GM12878 (cell line): ENCODE results near the gene SWSAP1. TPM values are rescaled to one million over a fixed set of nuclear protein-coding genes. Genes with fewer than 3 reads are reported as not detected.

Experiments used
- ATAC-seq: fragments of 200-7000 bp; cut with Tn5 transposase; 3 replicates; pipeline ENCODE4 v1.9.1; 2020; ENCODE audit warnings: mild to moderate bottlenecking, moderate library complexity
- BruUV-seq: library from RNA; stranded (reverse); fragments of 400-500 nt; replicated peaks from 2 replicates; lab custom pipeline; 2021; lab: Mats Ljungman, UMichigan
- CTCF ChIA-PET: fragments of 300-600 bp; sonication (Branson Sonifier 250); formaldehyde crosslinking; extraction: SDS; loops from one replicate; lab custom pipeline; 2021; ENCODE audit warnings: inconsistent platforms; lab: Yijun Ruan, JAX
- POLR2A ChIA-PET: fragments of 350-600 bp; formaldehyde crosslinking; extraction: SDS; loops from one replicate; lab custom pipeline; 2021; ENCODE audit warnings: inconsistent platforms; lab: Charles Lee
- RAD21 ChIA-PET: fragments of 300-600 bp; sonication (Branson Sonifier 250); formaldehyde crosslinking; loops from one replicate; lab custom pipeline; 2023; ENCODE audit warnings: antibody characterized with exemption; ENCODE audit not compliant: unreplicated experiment; lab: Charles Lee
- SMC1A ChIA-PET: fragments of 300-600 bp; sonication (Branson Sonifier 250); formaldehyde crosslinking; loops from one replicate; lab custom pipeline; 2023; ENCODE audit not compliant: unreplicated experiment, uncharacterized antibody; lab: Charles Lee
- DNase-seq: peaks from one replicate; pipeline ENCODE4 v3.0.0-alpha.2; 2011; ENCODE audit warnings: low read depth, low spot score
- FAIRE-seq: peaks from 3 replicates; lab custom pipeline; 2011; peaks lifted over from hg19 to GRCh38; lab: Jason Lieb, UNC
- H2AFZ ChIP-seq: 2 replicates; pipeline ENCODE4 v1.6.0; 2011; ENCODE audit warnings: low read depth, low read length, control low read depth; ENCODE audit not compliant: control insufficient read depth
- H3K27ac ChIP-seq: 2 replicates; pipeline ENCODE4 v1.5.1; 2011; ENCODE audit warnings: control low read depth; ENCODE audit not compliant: control insufficient read depth, insufficient read depth
- H3K27me3 ChIP-seq, 2 experiments: replicated peaks in 1 of 2; 2 replicates each; pipeline versions ENCODE4 v1.6.0 to v1.6.1; 2011; ENCODE audit warnings: low read length in 1 of 2; ENCODE audit not compliant: control insufficient read depth in 2 of 2, insufficient read depth in 2 of 2
- H3K36me3 ChIP-seq, 2 experiments: 2 replicates each; pipeline ENCODE4 v1.5.1; 2011; ENCODE audit warnings: low read length in 1 of 2; ENCODE audit not compliant: control insufficient read depth in 2 of 2, insufficient read depth in 2 of 2
- H3K4me1 ChIP-seq: 2 replicates; pipeline ENCODE4 v1.6.1; 2011; ENCODE audit warnings: mild to moderate bottlenecking, low read length, moderate library complexity, mixed read lengths; ENCODE audit not compliant: control insufficient read depth, insufficient read depth
- H3K4me2 ChIP-seq: 2 replicates; pipeline ENCODE4 v1.6.0; 2011; ENCODE audit warnings: control low read depth; ENCODE audit not compliant: control insufficient read depth, insufficient read depth
- H3K4me3 ChIP-seq: fragments of 200-600 bp; sonication (generic); 2 replicates; pipeline ENCODE4 v1.5.1; 2016
- H3K79me2 ChIP-seq: 2 replicates; pipeline ENCODE4 v1.6.0; 2011; ENCODE audit warnings: low read length; ENCODE audit not compliant: control insufficient read depth, insufficient read depth
- H3K9ac ChIP-seq: 2 replicates; pipeline ENCODE4 v1.8.0; 2011; ENCODE audit warnings: low read length, control low read depth, mixed read lengths; ENCODE audit not compliant: control insufficient read depth, insufficient read depth
- H3K9me3 ChIP-seq: replicated peaks from 3 replicates; pipeline ENCODE4 v1.5.1; 2011; ENCODE audit warnings: mild to moderate bottlenecking, low read length; ENCODE audit not compliant: control insufficient read depth, insufficient read depth
- H4K20me1 ChIP-seq: 2 replicates; pipeline ENCODE4 v1.6.0; 2011; ENCODE audit not compliant: control insufficient read depth, insufficient read depth
- CHD4 ChIP-seq: fragments of 200-600 bp; sonication (generic); IDR thresholded peaks from 2 replicates; pipeline ENCODE4 v1.6.1; 2016; ENCODE audit warnings: mild to moderate bottlenecking
- EED ChIP-seq: sonication (generic); IDR thresholded peaks from 2 replicates; pipeline ENCODE4 v1.6.1; 2016; ENCODE audit warnings: antibody characterized with exemption, low read depth
- EP300 ChIP-seq, 2 experiments: fragments of 150-350 bp in 1 of 2; IDR thresholded peaks; 2 replicates each; pipeline ENCODE4 v1.6.1; 2011 to 2012; ENCODE audit warnings: low read depth in 2 of 2, low read length in 2 of 2, borderline replicate concordance in 1 of 2, improper control_type of control experiment in 1 of 2, inconsistent platforms in 1 of 2; ENCODE audit not compliant: control insufficient read depth in 1 of 2
- GABPA ChIP-seq: IDR thresholded peaks from 2 replicates; pipeline ENCODE4 v1.6.1; 2014; ENCODE audit warnings: antibody characterized with exemption, low read depth, mild to moderate bottlenecking, inconsistent platforms
- HCFC1 ChIP-seq: fragments of 150-350 bp; IDR thresholded peaks from 2 replicates; pipeline ENCODE4 v1.6.1; 2014; ENCODE audit warnings: low read length
- MTA3 ChIP-seq: IDR thresholded peaks from 2 replicates; pipeline ENCODE4 v1.6.1; 2012; ENCODE audit warnings: low read length, inconsistent platforms, borderline replicate concordance
- NFYA ChIP-seq: IDR thresholded peaks from 2 replicates; pipeline ENCODE4 v1.6.1; 2011; ENCODE audit warnings: low read depth, mild to moderate bottlenecking, low read length, improper control_type of control experiment, borderline replicate concordance
- RAD21 ChIP-seq: IDR thresholded peaks from 2 replicates; pipeline ENCODE4 v1.6.1; 2011; ENCODE audit warnings: mild to moderate bottlenecking, low read depth, low read length, moderate library complexity; ENCODE audit not compliant: insufficient read depth
- SIN3A ChIP-seq: IDR thresholded peaks from 2 replicates; pipeline ENCODE4 v1.6.1; 2012; ENCODE audit warnings: low read depth, low read length, improper control_type of control experiment
- SMC3 ChIP-seq: IDR thresholded peaks from 2 replicates; pipeline ENCODE4 v1.6.1; 2011; ENCODE audit warnings: low read length, improper control_type of control experiment, borderline replicate concordance
- SP1 ChIP-seq: IDR thresholded peaks from one replicate; pipeline ENCODE4 v1.6.1; 2011; ENCODE audit warnings: low read depth, low read length
- SUZ12 ChIP-seq: fragments of 200-600 bp; sonication (generic); IDR thresholded peaks from one replicate; pipeline ENCODE4 v1.6.1; 2018; ENCODE audit warnings: antibody characterized with exemption, mild to moderate bottlenecking; ENCODE audit not compliant: unreplicated experiment
- YBX1 ChIP-seq: fragments of 450-650 bp; IDR thresholded peaks from 2 replicates; pipeline ENCODE4 v1.6.1; 2016; ENCODE audit warnings: antibody characterized with exemption
- ZBED1 ChIP-seq: IDR thresholded peaks from 2 replicates; pipeline ENCODE4 v1.6.1; 2016; ENCODE audit warnings: borderline replicate concordance
- WGBS: methylation state at CpG from one replicate; pipeline ENCODE4 v1.1.6; 2016; ENCODE audit warnings: low lambda C conversion rate; ENCODE audit not compliant: insufficient replicate concordance, insufficient coverage; ENCODE audit errors: missing lambda C conversion rate; 5-methylcytosine and 5-hydroxymethylcytosine counted together
- in situ Hi-C: fragments of 300-500 bp; cut with MboI; formaldehyde crosslinking; loops from 9 replicates; pipeline ENCODE4 v1.14.3; 2018; ENCODE audit warnings: mixed read lengths
- intact Hi-C: fragments of 100-400 bp; cut with micrococcal nuclease; formaldehyde crosslinking; loops from one replicate; pipeline ENCODE4 v1.14.2; 2022; ENCODE audit not compliant: unreplicated experiment
- polyA plus RNA-seq, 11 experiments: library from polyadenylated mRNA; depleted of rRNA in 4 of 11; unstranded in 6 of 11; stranded (reverse) in 5 of 11; fragments of >200 nt; fragmentation: Nextera tagmentation in 4 of 11; fragmentation: Illumina TruSeq in 1 of 11; extraction: Ambion mirVana in 4 of 11; extraction: Trizol in 1 of 11; gene quantifications; 1 replicate in 1 of 11; 2 replicates in 10 of 11; pipeline versions ENCODE4 v1.2.1 to v1.2.3, GENCODE V29; 2011 to 2016; ENCODE audit warnings: inconsistent platforms in 2 of 11, missing spikeins in 2 of 11, low read depth in 1 of 11
- total RNA-seq, 4 experiments: library from RNA; depleted of rRNA in 3 of 4; stranded (reverse); fragments of >200 nt in 3 of 4; fragmentation: Illumina TruSeq in 1 of 4; extraction: Trizol in 1 of 4; gene quantifications; 2 replicates each; pipeline versions ENCODE4 v1.2.1 to v1.2.3, GENCODE V29; 2013 to 2021
- TF ChIP-seq, protein P1 (sequence below): fragments of 450-650 bp; IDR thresholded peaks from 2 replicates; pipeline ENCODE4 v1.6.1; 2016; ENCODE audit warnings: mild to moderate bottlenecking
- TF ChIP-seq, protein P2 (sequence below): IDR thresholded peaks from 2 replicates; pipeline ENCODE4 v1.6.1; 2012; ENCODE audit warnings: low read depth, low read length, improper control_type of control experiment

The SWSAP1 gene
- total and polyA plus RNA-seq, 10 of the 15 experiments (the other 5 are each of a cell fraction or from before 2014, with no cell fraction given): 0.18 to 6.5 (median 2.4) TPM

DNA sequence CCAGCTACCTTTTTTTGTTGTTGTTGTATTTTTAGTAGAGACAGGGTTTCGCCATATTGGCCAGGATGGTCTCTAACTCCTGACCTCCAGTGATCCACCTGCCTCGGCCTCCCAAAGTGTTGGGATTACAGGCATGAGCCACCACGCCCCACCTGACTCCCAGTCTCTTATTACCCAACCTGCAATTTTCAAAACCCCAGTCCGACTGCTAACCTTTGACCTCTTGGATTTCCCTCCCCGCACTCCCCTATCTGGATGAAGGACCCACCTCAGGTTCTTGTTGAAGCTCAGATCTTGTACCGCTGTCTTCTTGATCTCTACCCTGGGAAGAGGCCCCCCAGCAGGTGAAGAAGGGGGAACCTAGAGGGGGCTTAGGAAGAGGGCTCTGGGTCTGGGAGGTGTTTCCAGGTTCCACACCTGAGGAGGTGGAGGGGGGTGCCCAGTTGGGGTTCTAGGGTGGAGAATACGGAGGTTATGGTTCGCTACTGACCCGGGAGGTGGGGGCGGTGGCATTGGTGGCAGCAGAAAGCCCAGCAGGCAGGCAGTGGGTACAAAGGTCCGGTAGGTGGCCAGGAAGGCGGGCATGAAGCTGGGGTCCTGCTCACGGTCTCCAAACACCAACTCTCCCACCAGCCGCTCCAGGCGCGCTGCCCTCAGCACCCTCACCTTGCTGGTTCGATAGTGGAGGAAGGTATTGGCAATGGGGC is 42.0 kb downstream of the SWSAP1 start:
- no peak overlapping the region for H3K4me2 ChIP-seq
- TF ChIP-seq NFYA: no peak
- TF ChIP-seq EP300 (IDR thresholded peaks at IDR 0.05; ENCODE audit: borderline replicate concordance in 1 of 2, control insufficient read depth in 1 of 2, low read depth in 2 of 2, low read length in 2 of 2): no peak
- no peak for TF ChIP-seq SIN3A
- TF ChIP-seq, protein P1, sequence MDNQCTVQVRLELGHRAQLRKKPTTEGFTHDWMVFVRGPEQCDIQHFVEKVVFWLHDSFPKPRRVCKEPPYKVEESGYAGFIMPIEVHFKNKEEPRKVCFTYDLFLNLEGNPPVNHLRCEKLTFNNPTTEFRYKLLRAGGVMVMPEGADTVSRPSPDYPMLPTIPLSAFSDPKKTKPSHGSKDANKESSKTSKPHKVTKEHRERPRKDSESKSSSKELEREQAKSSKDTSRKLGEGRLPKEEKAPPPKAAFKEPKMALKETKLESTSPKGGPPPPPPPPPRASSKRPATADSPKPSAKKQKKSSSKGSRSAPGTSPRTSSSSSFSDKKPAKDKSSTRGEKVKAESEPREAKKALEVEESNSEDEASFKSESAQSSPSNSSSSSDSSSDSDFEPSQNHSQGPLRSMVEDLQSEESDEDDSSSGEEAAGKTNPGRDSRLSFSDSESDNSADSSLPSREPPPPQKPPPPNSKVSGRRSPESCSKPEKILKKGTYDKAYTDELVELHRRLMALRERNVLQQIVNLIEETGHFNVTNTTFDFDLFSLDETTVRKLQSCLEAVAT: no peak
- TF ChIP-seq SP1: no peak
- no peak for TF ChIP-seq SUZ12
- no peak for TF ChIP-seq MTA3
- TF ChIP-seq YBX1: no peak
- TF ChIP-seq ZBED1: no peak
- no peak for TF ChIP-seq GABPA
- no peak for TF ChIP-seq EED
- TF ChIP-seq, protein P2, sequence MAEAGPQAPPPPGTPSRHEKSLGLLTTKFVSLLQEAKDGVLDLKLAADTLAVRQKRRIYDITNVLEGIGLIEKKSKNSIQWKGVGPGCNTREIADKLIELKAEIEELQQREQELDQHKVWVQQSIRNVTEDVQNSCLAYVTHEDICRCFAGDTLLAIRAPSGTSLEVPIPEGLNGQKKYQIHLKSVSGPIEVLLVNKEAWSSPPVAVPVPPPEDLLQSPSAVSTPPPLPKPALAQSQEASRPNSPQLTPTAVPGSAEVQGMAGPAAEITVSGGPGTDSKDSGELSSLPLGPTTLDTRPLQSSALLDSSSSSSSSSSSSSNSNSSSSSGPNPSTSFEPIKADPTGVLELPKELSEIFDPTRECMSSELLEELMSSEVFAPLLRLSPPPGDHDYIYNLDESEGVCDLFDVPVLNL: no peak
- TF ChIP-seq SMC3: no peak
- no peak for TF ChIP-seq RAD21
- no peak for TF ChIP-seq CHD4
- TF ChIP-seq HCFC1: no peak
- FAIRE-seq (no peak), ATAC-seq (no peak), DNase-seq (no peak)
- H4K20me1 ChIP-seq: no peaks in the 10 kb centered on the region
- ChIA-PET RAD21 (no interaction called here), POLR2A (no interaction called here), SMC1A (no interaction called here), CTCF (interaction anchor here (0.8 kb wide), 1 partner anchor 12 kb away, joined by 3 read pairs; no protein-coding TSS in a partner anchor)
- H3K4me1 ChIP-seq: peaks cover 12% of the 10 kb centered on the region
- no peaks in the 10 kb centered on the region for H3K36me3 ChIP-seq
- peaks cover 10 to 13% of the 10 kb centered on the region in 2 experiments for H3K27me3 ChIP-seq
- H2AFZ ChIP-seq: no peak overlapping the region
- intact Hi-C loops (no loop called here), in situ Hi-C loops (no loop called here)
- H3K79me2 ChIP-seq: no peaks in the 10 kb centered on the region
- BruUV-seq: no TSS peak
- no peak overlapping the region for H3K9ac ChIP-seq
- no peak overlapping the region for H3K4me3 ChIP-seq
- 75% methylated on average over 17 of the region's 17 CpGs for WGBS
- H3K9me3 ChIP-seq: no peaks in the 10 kb centered on the region
- no peak overlapping the region for H3K27ac ChIP-seq
